GM12878 (cell line): ENCODE results near the gene CCSER2. TPM values are rescaled to one million over a fixed set of nuclear protein-coding genes. Genes with fewer than 3 reads are reported as not detected.

Source experiments
- ATAC-seq: fragments of 200-7000 bp; cut with Tn5 transposase; 3 replicates; pipeline ENCODE4 v1.9.1; 2020; ENCODE audit warnings: mild to moderate bottlenecking, moderate library complexity
- BruUV-seq: library from RNA; stranded (reverse); fragments of 400-500 nt; replicated peaks from 2 replicates; lab custom pipeline; 2021; lab: Mats Ljungman, UMichigan
- CTCF ChIA-PET: fragments of 300-600 bp; sonication (Branson Sonifier 250); formaldehyde crosslinking; extraction: SDS; loops from one replicate; lab custom pipeline; 2021; ENCODE audit warnings: inconsistent platforms; lab: Yijun Ruan, JAX
- POLR2A ChIA-PET: fragments of 350-600 bp; formaldehyde crosslinking; extraction: SDS; loops from one replicate; lab custom pipeline; 2021; ENCODE audit warnings: inconsistent platforms; lab: Charles Lee
- RAD21 ChIA-PET: fragments of 300-600 bp; sonication (Branson Sonifier 250); formaldehyde crosslinking; loops from one replicate; lab custom pipeline; 2023; ENCODE audit warnings: antibody characterized with exemption; ENCODE audit not compliant: unreplicated experiment; lab: Charles Lee
- SMC1A ChIA-PET: fragments of 300-600 bp; sonication (Branson Sonifier 250); formaldehyde crosslinking; loops from one replicate; lab custom pipeline; 2023; ENCODE audit not compliant: unreplicated experiment, uncharacterized antibody; lab: Charles Lee
- DNase-seq: peaks from one replicate; pipeline ENCODE4 v3.0.0-alpha.2; 2011; ENCODE audit warnings: low read depth, low spot score
- FAIRE-seq: peaks from 3 replicates; lab custom pipeline; 2011; peaks lifted over from hg19 to GRCh38; lab: Jason Lieb, UNC
- H2AFZ ChIP-seq: 2 replicates; pipeline ENCODE4 v1.6.0; 2011; ENCODE audit warnings: low read depth, low read length, control low read depth; ENCODE audit not compliant: control insufficient read depth
- H3K27ac ChIP-seq: 2 replicates; pipeline ENCODE4 v1.5.1; 2011; ENCODE audit warnings: control low read depth; ENCODE audit not compliant: control insufficient read depth, insufficient read depth
- H3K27me3 ChIP-seq, 2 experiments: replicated peaks in 1 of 2; 2 replicates each; pipeline versions ENCODE4 v1.6.0 to v1.6.1; 2011; ENCODE audit warnings: low read length in 1 of 2; ENCODE audit not compliant: control insufficient read depth in 2 of 2, insufficient read depth in 2 of 2
- H3K36me3 ChIP-seq, 2 experiments: 2 replicates each; pipeline ENCODE4 v1.5.1; 2011; ENCODE audit warnings: low read length in 1 of 2; ENCODE audit not compliant: control insufficient read depth in 2 of 2, insufficient read depth in 2 of 2
- H3K4me1 ChIP-seq: 2 replicates; pipeline ENCODE4 v1.6.1; 2011; ENCODE audit warnings: mild to moderate bottlenecking, low read length, moderate library complexity, mixed read lengths; ENCODE audit not compliant: control insufficient read depth, insufficient read depth
- H3K4me2 ChIP-seq: 2 replicates; pipeline ENCODE4 v1.6.0; 2011; ENCODE audit warnings: control low read depth; ENCODE audit not compliant: control insufficient read depth, insufficient read depth
- H3K4me3 ChIP-seq: fragments of 200-600 bp; sonication (generic); 2 replicates; pipeline ENCODE4 v1.5.1; 2016
- H3K79me2 ChIP-seq: 2 replicates; pipeline ENCODE4 v1.6.0; 2011; ENCODE audit warnings: low read length; ENCODE audit not compliant: control insufficient read depth, insufficient read depth
- H3K9ac ChIP-seq: 2 replicates; pipeline ENCODE4 v1.8.0; 2011; ENCODE audit warnings: low read length, control low read depth, mixed read lengths; ENCODE audit not compliant: control insufficient read depth, insufficient read depth
- H3K9me3 ChIP-seq: replicated peaks from 3 replicates; pipeline ENCODE4 v1.5.1; 2011; ENCODE audit warnings: mild to moderate bottlenecking, low read length; ENCODE audit not compliant: control insufficient read depth, insufficient read depth
- H4K20me1 ChIP-seq: 2 replicates; pipeline ENCODE4 v1.6.0; 2011; ENCODE audit not compliant: control insufficient read depth, insufficient read depth
- CBX5 ChIP-seq: sonication (generic); IDR thresholded peaks from 2 replicates; pipeline ENCODE4 v1.6.1; 2016; ENCODE audit warnings: low read depth, moderate library complexity, mild to moderate bottlenecking, inconsistent platforms
- CHD4 ChIP-seq: fragments of 200-600 bp; sonication (generic); IDR thresholded peaks from 2 replicates; pipeline ENCODE4 v1.6.1; 2016; ENCODE audit warnings: mild to moderate bottlenecking
- FOXK2 ChIP-seq: fragments of 450-650 bp; IDR thresholded peaks from 2 replicates; pipeline ENCODE4 v1.6.1; 2017; ENCODE audit warnings: mild to moderate bottlenecking, moderate library complexity
- MEF2A ChIP-seq: IDR thresholded peaks from 2 replicates; pipeline ENCODE4 v1.6.1; 2011; ENCODE audit warnings: low read depth, mild to moderate bottlenecking, low read length, moderate library complexity; ENCODE audit not compliant: insufficient read depth
- NR2C2 ChIP-seq: IDR thresholded peaks from 2 replicates; pipeline ENCODE4 v1.6.1; 2011; ENCODE audit warnings: borderline replicate concordance, low read depth; ENCODE audit not compliant: control insufficient read depth, insufficient read length
- PAX5 ChIP-seq: IDR thresholded peaks from 2 replicates; pipeline ENCODE4 v1.6.1; 2011; ENCODE audit warnings: low read depth, low read length, borderline replicate concordance
- PML ChIP-seq: IDR thresholded peaks from 2 replicates; pipeline ENCODE4 v1.6.1; 2012; ENCODE audit warnings: low read length, inconsistent platforms
- POLR2AphosphoS2 ChIP-seq: IDR thresholded peaks from 2 replicates; pipeline ENCODE4 v1.6.1; 2011; ENCODE audit warnings: low read depth, mild to moderate bottlenecking, low read length, improper control_type of control experiment, moderate library complexity
- ZNF622 ChIP-seq: fragments of 450-650 bp; IDR thresholded peaks from 2 replicates; pipeline ENCODE4 v1.6.1; 2017; ENCODE audit warnings: mild to moderate bottlenecking, inconsistent platforms
- in situ Hi-C: fragments of 300-500 bp; cut with MboI; formaldehyde crosslinking; loops from 9 replicates; pipeline ENCODE4 v1.14.3; 2018; ENCODE audit warnings: mixed read lengths
- intact Hi-C: fragments of 100-400 bp; cut with micrococcal nuclease; formaldehyde crosslinking; loops from one replicate; pipeline ENCODE4 v1.14.2; 2022; ENCODE audit not compliant: unreplicated experiment
- polyA plus RNA-seq, 11 experiments: library from polyadenylated mRNA; depleted of rRNA in 4 of 11; unstranded in 6 of 11; stranded (reverse) in 5 of 11; fragments of >200 nt; fragmentation: Nextera tagmentation in 4 of 11; fragmentation: Illumina TruSeq in 1 of 11; extraction: Ambion mirVana in 4 of 11; extraction: Trizol in 1 of 11; gene quantifications; 1 replicate in 1 of 11; 2 replicates in 10 of 11; pipeline versions ENCODE4 v1.2.1 to v1.2.3, GENCODE V29; 2011 to 2016; ENCODE audit warnings: inconsistent platforms in 2 of 11, missing spikeins in 2 of 11, low read depth in 1 of 11
- total RNA-seq, 4 experiments: library from RNA; depleted of rRNA in 3 of 4; stranded (reverse); fragments of >200 nt in 3 of 4; fragmentation: Illumina TruSeq in 1 of 4; extraction: Trizol in 1 of 4; gene quantifications; 2 replicates each; pipeline versions ENCODE4 v1.2.1 to v1.2.3, GENCODE V29; 2013 to 2021
- TF ChIP-seq, protein P1 (sequence below): fragments of 450-650 bp; IDR thresholded peaks from 2 replicates; pipeline ENCODE4 v1.6.1; 2016; ENCODE audit warnings: mild to moderate bottlenecking, moderate library complexity, borderline replicate concordance

Gene CCSER2
- total and polyA plus RNA-seq, 10 of the 15 experiments (the other 5 are each of a cell fraction or from before 2014, with no cell fraction given): 4.7 to 18.8 (median 13.2) TPM

DNA sequence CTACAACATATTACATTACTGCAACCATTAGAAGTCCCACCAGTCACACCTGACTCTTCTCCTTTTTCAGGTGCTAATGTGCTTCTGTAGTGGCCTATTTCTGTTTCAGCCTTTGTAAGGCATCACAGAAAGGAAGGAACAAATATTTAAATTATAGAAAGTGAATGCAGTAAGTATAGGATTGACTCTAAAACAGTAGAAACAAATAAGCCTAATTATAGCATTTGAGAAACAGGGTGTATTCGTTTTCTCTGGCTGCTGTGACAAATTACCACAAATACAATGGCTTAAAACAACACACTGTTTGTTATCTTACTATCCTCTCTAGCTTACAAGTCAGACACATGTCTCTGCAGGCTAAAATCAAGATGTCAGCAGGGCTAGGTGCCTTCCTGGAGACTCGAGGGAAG lies 69.4 kb downstream of the CCSER2 start (continued):
- TF ChIP-seq NR2C2: no peak
- no peak for TF ChIP-seq MEF2A
- TF ChIP-seq, all 136 proteins: peak for 0

DNA sequence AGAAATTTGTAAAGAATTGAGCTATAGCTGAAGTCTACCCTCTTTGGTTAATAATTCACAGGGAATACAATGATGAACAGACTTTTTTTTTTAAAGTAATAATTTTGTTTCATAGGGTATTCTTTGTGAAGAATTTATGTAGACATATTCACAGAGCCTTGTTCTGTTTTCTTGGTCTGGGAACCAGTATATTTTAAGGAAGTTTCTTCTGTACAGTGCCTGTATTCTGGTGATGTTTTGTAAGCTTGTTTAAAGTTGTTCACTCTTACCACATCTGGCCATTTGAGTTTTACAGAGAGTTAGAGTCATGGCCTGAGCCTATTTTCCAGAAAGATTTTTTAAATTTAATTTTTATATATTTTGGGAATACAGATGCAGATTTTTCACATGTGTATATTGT lies 70.3 kb downstream of the CCSER2 start:
- H3K4me1 ChIP-seq: 0 out of 2 replicates have a peak, but pooled peaks cover 6% of the 10 kb centered on the region
- H3K9ac ChIP-seq: no peak overlapping the region
- no peaks in the 10 kb centered on the region for H3K27me3 ChIP-seq
- BruUV-seq: no TSS peak
- TF ChIP-seq POLR2AphosphoS2: no peak
- no peak for TF ChIP-seq PML
- no peak for TF ChIP-seq CHD4
- no peak for TF ChIP-seq CBX5
- TF ChIP-seq ZNF622: no peak
- TF ChIP-seq, protein P1, sequence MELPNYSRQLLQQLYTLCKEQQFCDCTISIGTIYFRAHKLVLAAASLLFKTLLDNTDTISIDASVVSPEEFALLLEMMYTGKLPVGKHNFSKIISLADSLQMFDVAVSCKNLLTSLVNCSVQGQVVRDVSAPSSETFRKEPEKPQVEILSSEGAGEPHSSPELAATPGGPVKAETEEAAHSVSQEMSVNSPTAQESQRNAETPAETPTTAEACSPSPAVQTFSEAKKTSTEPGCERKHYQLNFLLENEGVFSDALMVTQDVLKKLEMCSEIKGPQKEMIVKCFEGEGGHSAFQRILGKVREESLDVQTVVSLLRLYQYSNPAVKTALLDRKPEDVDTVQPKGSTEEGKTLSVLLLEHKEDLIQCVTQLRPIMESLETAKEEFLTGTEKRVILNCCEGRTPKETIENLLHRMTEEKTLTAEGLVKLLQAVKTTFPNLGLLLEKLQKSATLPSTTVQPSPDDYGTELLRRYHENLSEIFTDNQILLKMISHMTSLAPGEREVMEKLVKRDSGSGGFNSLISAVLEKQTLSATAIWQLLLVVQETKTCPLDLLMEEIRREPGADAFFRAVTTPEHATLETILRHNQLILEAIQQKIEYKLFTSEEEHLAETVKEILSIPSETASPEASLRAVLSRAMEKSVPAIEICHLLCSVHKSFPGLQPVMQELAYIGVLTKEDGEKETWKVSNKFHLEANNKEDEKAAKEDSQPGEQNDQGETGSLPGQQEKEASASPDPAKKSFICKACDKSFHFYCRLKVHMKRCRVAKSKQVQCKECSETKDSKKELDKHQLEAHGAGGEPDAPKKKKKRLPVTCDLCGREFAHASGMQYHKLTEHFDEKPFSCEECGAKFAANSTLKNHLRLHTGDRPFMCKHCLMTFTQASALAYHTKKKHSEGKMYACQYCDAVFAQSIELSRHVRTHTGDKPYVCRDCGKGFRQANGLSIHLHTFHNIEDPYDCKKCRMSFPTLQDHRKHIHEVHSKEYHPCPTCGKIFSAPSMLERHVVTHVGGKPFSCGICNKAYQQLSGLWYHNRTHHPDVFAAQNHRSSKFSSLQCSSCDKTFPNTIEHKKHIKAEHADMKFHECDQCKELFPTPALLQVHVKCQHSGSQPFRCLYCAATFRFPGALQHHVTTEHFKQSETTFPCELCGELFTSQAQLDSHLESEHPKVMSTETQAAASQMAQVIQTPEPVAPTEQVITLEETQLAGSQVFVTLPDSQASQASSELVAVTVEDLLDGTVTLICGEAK: no peak
- TF ChIP-seq PAX5: no peak
- no peak for TF ChIP-seq FOXK2
- TF ChIP-seq, all 136 proteins: peak for 0
- FAIRE-seq (no peak), ATAC-seq (no peak), DNase-seq (no peak)
- Histone ChIP-seq H3K4me3 (no peak overlapping the region), H2AFZ (no peak overlapping the region), H3K9me3 (no peaks in the 10 kb centered on the region), H4K20me1 (no peaks in the 10 kb centered on the region), H3K4me2 (no peak overlapping the region), H3K79me2 (no peaks in the 10 kb centered on the region), H3K36me3 (no peaks in the 10 kb centered on the region), H3K27ac (no peak overlapping the region)
- ChIA-PET SMC1A (interaction anchor here (1.0 to 1.5 kb wide), 2 partner anchors 31 to 40 kb away, joined by 3 to 5 read pairs; no protein-coding TSS in a partner anchor), CTCF (interaction anchor here (1.0 to 3.0 kb wide), 6 partner anchors 15 to 131 kb away, joined by 3 to 17 read pairs (median 6); no protein-coding TSS in a partner anchor), POLR2A (no interaction called here), RAD21 (interaction anchor here (0.9 kb wide), 1 partner anchor 77 kb away, joined by 3 read pairs; no protein-coding TSS in a partner anchor)
- in situ Hi-C loops: no loop called here
- intact Hi-C loops: no loop called here
